ENCODE data around the gene PRDM15. TPM values are rescaled to one million over a fixed set of nuclear protein-coding genes. Genes with fewer than 3 reads are reported as not detected.
A peak's percentile ranks its signal among the peaks of the same experiment; 100 is the strongest.

The PRDM15 gene
- total RNA-seq, 1 experiment from 2014 or later = 9.9 TPM

GRCh38 chr21:41832596-41833496 is 46.3 kb downstream of the PRDM15 start:
- Histone ChIP-seq H3K27me3 (ENCODE audit: insufficient read depth, low read length) (no peaks in the 10 kb centered on the region), H3K4ac (ENCODE audit: low read depth, low read length) (no peak overlapping the region), H3K79me2 (ENCODE audit: insufficient read depth, low read length) (no peaks in the 10 kb centered on the region), H3T11ph (ENCODE audit: low read length) (no peak overlapping the region), H3K79me1 (ENCODE audit: insufficient read depth, low read depth, low read length, poor library complexity, severe bottlenecking) (no peaks in the 10 kb centered on the region), H3K23ac (ENCODE audit: insufficient read length, low read depth, low read length) (no peak overlapping the region), H2BK15ac (ENCODE audit: low read depth, low read length) (no peak overlapping the region), H4K8ac (replicated peaks; ENCODE audit: insufficient read length, low read depth, low read length) (no peak overlapping the region), H3K4me1 (ENCODE audit: insufficient read depth, low read length) (no peaks in the 10 kb centered on the region), H2BK20ac (ENCODE audit: low read depth, low read length, poor library complexity, severe bottlenecking) (no peak overlapping the region), H2AK5ac (ENCODE audit: insufficient read length, low read length) (no peak overlapping the region), H2BK12ac (ENCODE audit: insufficient read length, low read depth, low read length) (no peak overlapping the region), H2BK120ac (ENCODE audit: low read depth, low read length, poor library complexity, severe bottlenecking) (no peak overlapping the region), H4K5ac (ENCODE audit: insufficient read length, low read depth, low read length) (no peak overlapping the region), H3K4me2 (ENCODE audit: insufficient read depth, insufficient read length, low read length) (no peak overlapping the region), H4K91ac (ENCODE audit: insufficient read length, low read depth, low read length) (no peak overlapping the region), H3K9me3 (ENCODE audit: control insufficient read depth, low read depth, low read length) (no peaks in the 10 kb centered on the region), H3K23me2 (ENCODE audit: insufficient read length, low read depth, low read length, poor library complexity, severe bottlenecking) (no peaks in the 10 kb centered on the region), H2BK5ac (ENCODE audit: insufficient read length, low read length) (no peak overlapping the region), H3K9ac (ENCODE audit: extremely low read depth, insufficient read length, low read length) (no peak overlapping the region), H4K20me1 (ENCODE audit: control insufficient read depth, insufficient read depth, insufficient read length) (no peaks in the 10 kb centered on the region), H2AFZ (ENCODE audit: low read length) (no peak overlapping the region), H3K56ac (ENCODE audit: insufficient read length, low read depth, low read length) (no peak overlapping the region), H3K27ac (ENCODE audit: insufficient read length, low read depth, low read length) (no peak overlapping the region), H3K14ac (ENCODE audit: insufficient read depth, low read length) (no peak overlapping the region; the same call in 1 of the 2 replicates), H3K18ac (ENCODE audit: insufficient read length, low read depth, low read length) (no peak overlapping the region)
- Mint-ChIP-seq H3K4me3 (no peak overlapping the region), H3K36me3 (ENCODE audit: insufficient read depth in 1 of 3, low read depth in 3 of 3) (peaks cover 14 to 23% (median 17%) of the 10 kb centered on the region in 3 experiments; a peak in 6 of 7 replicates), H3K9me3 (no peaks in the 10 kb centered on the region), H3K4me1 (peaks cover 22% of the 10 kb centered on the region in 2 experiments), H3K27ac (peak overlapping the region in 1 of 3 experiments; percentile 16; a peak in 1 of 7 replicates), H3K27me3 (ENCODE audit: low read depth) (no peaks in the 10 kb centered on the region)
- 0 out of 3 replicates have a peak, but pooled peaks have one; percentile 24 for TF ChIP-seq CTCF (conservative IDR thresholded peaks at IDR 0.05)
- no CpG with 5 or more reads among the region's 17 CpGs for WGBS (ENCODE audit: extremely low coverage, insufficient read length, low lambda C conversion rate)
- DNase-seq = no peak

Data from H9 (cell line).